Measurements from ENCODE around the gene STK36.

Gene STK36

DNA sequence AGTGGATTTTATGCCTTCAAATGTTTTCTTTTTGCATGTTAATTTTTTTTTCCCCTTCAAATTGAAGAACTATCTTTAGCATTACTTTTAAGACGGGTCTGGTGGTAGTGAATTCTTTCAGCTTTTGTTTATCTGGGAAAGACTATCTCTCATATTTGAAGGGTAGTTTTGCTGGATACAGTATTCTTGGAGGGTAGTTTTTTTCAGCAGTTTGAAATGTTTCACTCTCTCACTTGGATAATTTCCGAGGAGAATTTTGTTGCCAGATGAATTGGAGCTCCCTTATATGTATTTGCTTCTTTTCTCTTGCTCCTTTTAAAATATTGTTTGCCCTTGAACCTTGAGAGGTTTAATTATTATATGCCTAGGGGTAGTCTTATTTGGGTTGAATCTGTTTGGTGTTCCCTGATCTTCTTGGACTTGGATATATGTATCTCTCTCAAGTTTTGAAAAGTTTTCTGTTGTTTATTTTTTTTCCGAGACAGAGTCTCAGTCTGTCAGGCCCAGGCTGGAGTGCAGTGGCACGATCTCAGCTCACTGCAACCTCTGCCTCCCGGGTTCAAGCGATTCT lies 54.2 kb downstream of the STK36 start:
- TF ChIP-seq, protein P1, sequence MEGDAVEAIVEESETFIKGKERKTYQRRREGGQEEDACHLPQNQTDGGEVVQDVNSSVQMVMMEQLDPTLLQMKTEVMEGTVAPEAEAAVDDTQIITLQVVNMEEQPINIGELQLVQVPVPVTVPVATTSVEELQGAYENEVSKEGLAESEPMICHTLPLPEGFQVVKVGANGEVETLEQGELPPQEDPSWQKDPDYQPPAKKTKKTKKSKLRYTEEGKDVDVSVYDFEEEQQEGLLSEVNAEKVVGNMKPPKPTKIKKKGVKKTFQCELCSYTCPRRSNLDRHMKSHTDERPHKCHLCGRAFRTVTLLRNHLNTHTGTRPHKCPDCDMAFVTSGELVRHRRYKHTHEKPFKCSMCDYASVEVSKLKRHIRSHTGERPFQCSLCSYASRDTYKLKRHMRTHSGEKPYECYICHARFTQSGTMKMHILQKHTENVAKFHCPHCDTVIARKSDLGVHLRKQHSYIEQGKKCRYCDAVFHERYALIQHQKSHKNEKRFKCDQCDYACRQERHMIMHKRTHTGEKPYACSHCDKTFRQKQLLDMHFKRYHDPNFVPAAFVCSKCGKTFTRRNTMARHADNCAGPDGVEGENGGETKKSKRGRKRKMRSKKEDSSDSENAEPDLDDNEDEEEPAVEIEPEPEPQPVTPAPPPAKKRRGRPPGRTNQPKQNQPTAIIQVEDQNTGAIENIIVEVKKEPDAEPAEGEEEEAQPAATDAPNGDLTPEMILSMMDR (IDR thresholded peaks at IDR 0.05; ENCODE audit: low read depth, low read length) = no peak
- H3K4me3 ChIP-seq (ENCODE audit: low read depth, low read length) = no peak overlapping the region

DNA sequence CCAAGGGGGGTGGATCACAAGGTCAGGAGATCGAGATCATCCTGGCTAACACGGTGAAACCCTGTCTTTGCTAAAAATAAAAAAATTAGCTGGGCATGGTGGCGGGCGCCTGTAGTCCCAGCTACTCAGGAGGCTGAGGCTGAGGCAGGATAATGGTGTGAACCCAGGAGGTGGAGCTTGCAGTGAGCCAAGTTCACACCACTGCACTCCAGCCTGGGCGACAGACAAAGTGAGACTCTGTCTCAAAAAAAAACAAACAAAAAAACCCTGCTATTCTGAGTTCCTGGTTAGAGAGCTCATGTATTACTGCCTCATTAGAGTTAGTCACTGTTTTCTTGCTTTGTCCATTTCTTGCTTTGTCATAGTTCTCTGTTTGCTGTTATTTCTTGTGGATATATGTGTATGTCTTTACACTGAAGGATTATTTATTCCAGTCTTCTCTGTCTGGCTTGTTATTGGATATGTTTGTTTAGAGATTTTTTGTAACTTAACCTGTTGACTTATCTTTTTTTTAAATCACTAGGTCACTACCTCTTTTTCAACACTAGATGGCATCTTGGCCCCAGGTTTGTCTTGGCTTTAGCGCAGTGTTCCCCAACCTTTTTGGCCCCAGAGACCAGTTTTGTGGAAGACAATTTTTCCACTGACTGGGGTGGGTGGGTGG lies 55.7 kb downstream of the STK36 start:
- no peak overlapping the region for H3K4me3 ChIP-seq (ENCODE audit: low read depth, low read length)
- TF ChIP-seq, protein P1 (IDR thresholded peaks at IDR 0.05; ENCODE audit: low read depth, low read length) = peak; percentile 18; the same call in 1 of the 2 replicates

DNA sequence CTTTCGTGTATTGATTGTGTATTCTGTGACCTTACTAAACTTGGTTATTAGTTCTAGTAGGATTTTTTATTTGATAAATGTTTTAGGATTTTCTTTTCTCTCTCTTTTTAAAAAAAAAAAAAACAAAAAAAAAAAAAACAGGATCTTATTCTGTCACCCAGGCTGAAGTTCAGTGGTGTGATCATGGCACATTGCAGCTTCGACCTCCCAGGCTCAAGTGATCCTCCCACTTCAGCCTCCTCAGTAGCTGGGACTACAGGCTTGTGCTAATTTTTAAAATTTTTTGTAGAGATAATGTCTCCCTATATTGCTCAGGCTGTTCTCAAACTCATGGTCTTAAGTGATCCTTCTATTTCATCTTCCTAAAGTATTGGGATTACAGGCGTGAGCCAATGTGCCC lies 57.8 kb downstream of the STK36 start:
- TF ChIP-seq, protein P1 (IDR thresholded peaks at IDR 0.05; ENCODE audit: low read depth, low read length) = no peak
- H3K4me3 ChIP-seq (ENCODE audit: low read depth, low read length) = no peak overlapping the region

DNA sequence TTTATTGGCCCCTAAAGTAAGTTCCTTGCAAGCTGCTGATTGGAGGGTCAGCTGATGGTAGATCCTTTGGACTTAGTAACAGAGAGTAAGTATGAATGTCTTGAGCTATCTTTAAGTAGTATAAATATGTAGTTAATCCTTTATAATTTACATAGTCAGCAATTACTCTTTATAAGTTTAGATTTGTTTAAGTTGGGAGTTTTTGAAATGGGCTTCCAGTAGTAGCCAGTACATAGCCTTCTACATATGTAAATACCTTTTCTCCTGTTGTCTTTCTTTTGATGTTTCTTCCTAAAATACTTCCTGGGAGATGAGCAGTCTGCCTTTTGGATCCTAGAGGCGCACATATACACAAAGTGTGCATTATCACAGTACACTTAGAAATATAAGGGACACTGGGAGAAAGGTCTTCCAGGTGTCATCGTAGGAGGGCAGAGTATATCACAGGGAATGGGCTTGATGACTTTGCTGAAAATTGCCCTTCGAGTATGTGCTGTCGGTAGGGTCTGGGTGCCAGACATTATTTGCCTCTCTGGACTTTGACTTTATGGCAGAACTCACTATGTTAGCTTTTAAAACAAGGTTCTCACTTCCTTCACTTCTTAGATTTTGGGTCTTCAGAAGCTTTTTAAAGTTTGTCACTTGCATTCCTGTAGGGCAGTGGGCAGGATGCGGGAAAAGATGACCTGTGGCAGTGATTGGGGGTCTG lies 60.3 kb downstream of the STK36 start:
- TF ChIP-seq, protein P1 (IDR thresholded peaks at IDR 0.05; ENCODE audit: low read depth, low read length) = no peak
- no peak overlapping the region for H3K4me3 ChIP-seq (ENCODE audit: low read depth, low read length)

DNA sequence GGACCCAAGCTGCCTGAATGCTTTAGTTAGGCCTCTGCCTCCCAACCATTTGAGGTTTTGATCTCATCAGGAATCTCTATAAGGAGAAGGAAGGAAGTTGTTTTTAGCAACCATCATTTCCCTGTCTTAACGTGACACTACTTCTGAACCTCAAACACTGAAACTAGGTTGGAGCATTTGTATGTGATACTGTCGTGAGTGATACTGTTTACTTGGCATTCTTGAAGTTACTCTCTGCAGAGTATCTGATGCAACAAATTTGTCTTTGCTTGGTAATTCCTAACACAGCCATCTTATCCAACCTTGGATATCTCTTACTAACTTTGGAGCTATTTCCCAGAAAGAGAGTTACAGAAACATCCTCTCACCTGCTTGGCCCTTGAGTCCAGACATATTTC lies 60.9 kb downstream of the STK36 start:
- no peak overlapping the region for H3K4me3 ChIP-seq (ENCODE audit: low read depth, low read length)
- TF ChIP-seq, protein P1 (IDR thresholded peaks at IDR 0.05; ENCODE audit: low read depth, low read length) = no peak

DNA sequence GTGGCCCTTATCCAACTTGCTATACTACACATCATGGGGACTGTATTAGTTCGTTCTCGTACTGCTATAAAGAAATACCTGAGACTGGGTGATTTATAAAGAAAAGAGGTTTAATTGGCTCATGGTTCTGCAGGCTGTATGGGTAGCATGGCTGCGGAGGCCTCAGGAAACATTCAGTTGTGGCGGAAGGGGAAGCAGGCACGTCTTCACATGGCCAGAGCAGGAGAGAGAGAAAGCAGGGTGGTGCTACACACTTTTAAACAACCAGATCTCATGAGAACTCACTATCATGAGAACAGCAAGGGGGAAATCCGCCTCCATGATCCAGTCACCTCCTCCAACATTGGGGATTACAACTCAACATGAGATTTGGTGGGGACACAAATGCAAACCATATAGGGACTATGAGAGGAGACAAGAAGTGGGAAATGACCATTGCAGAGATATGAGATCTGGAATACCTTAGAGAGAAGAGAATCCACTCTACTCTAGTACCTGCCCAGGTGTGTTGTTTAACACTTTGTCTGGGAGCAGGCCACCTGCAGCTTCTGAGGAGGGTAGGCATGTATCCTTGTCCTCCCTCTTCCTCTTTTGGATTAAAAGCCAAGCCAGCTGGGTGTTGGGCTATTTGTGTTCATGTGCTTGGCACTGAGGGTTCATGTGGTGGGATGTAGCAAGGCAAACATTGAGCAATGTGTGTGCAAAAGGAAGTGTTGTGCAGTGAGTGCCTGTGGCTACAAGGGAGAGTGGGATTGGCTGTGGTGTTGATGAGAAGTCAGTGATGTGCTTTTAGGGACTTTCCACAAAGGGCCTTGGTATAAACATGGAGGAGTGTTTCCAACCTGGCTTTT lies 61.5 kb downstream of the STK36 start:
- TF ChIP-seq, protein P1 (IDR thresholded peaks at IDR 0.05; ENCODE audit: low read depth, low read length) = no peak
- no peak overlapping the region for H3K4me3 ChIP-seq (ENCODE audit: low read depth, low read length)
